Measurements from ENCODE around the gene MYH3.
"Not testable (repeated sequence)": the region's sequence is repeated elsewhere in the genome, so short reads cannot be mapped to it uniquely, and the experiment has no call there.

Gene MYH3

GRCh38 chr17:10657148-10657547, at the start of gene MYH3:
Gene MYH3 (minus strand): TSS chr17:10657309. CDS start chr17:10655064, 2,245 bp downstream.
- no peak for DNase-seq (ENCODE audit: low read depth in 2 of 2)

GRCh38 chr17:10705727-10706126, 48.6 kb upstream of the MYH3 start:
- DNase-seq (ENCODE audit: low read depth in 2 of 2), result no peak

DNA sequence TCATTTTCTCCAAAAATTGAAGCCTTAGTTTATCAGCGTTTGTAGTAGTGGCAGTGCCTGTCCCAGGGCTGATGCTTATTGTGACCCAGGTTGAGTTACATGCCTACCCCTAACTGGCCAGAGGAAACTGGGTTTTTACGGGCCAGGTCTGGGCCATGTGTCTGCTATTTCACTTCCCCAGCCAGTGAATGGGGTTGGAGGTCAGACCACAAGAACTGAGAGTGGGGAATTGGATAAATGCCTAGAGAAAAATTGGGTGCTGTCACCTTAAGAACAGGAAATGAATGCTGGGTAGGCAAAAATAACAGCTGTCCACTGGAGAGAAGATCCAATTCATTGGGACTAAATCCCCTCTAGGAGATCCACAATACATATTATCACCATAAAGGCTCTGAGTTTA, 45.5 kb upstream of the MYH3 start:
- DNase-seq (ENCODE audit: low read depth in 2 of 2), result no peak

GRCh38 chr17:10699856-10700255, 42.7 kb upstream of the MYH3 start:
- no peak for DNase-seq (ENCODE audit: low read depth in 2 of 2)

DNA sequence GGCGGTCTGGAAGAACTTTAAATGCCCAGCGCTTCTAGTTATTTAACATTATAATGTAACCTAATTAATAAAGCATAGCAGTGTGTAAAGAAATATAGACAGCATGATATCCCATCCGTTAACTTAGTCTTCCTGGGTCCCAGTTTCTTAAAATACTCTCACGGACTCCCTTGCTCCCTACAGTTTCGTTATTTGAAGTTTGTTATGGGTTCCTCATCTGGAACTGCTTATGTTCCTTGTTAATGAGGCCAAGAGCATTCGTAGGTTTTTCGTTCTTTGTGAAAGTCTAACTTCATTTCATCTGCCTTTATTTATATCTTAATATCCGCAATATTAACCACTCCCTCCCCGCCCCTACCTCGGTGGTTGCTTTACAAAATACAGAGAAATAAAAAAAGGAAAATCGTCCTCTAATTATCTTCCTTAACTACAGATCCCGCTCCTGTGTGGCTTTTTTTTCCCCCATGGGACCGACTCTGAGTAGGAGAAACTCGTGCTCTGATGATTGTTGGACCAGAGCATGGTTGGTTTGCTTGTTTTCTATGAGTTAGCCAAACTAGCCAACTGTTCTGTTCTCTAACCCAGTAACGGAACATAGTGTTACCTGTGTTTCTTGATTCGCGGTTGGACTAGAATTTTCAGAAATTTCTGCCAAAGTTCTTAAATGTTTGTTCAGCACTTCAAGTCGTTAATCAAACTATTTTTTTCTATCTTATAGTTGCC, 41.1 kb upstream of the MYH3 start:
- DNase-seq (ENCODE audit: low read depth in 2 of 2), result no peak

DNA sequence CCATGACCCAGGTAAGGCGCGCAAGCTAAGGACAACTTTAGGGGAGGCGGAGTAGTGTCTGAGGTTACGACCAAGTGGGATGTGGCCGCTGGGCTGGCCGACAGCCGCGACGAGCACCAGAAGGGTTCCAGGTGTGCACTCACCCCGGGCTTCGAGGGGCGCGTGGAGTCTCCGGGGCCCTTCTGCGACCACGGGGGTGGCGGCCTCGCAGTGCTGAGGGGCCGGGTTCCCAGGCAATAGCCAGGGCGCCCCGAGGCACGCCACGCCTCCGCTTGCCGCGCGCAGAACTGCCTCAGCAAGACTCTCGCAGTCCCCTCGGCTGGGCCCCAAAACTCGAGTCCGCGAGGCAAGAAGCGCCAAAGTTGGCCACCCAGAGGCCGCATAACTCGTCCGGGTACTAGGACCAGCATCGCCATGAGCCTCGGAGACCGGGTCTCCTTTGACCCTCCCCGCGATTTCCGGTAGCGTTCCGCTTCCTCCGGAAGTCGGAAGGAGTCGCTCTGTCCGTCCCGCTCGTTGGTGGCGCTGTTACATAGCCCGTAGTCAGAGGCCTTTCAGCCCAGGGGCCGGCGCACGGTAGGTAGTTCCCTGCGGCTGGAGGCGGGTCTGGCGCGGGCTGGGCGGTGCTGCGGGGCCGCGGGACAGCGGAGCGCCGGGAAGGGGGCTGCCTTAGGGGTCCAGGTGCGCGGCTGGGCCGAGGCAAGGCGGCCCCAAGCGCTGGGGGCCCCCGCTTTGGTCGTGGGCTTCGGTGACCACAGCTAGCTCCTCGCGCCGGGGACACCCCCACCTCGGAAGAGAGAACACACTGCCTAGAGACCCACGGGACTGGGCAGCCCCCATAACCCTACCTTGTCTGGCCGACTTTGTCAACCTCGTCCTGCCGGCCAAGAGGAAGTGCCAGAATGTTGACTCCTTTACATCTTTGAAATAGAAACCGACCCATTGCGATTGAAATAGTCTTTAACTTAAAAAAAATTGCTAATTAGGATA, 40.3 kb upstream of the MYH3 start, which contains the start of the genes ADPRM and SCO1:
ADPRM (plus strand) TSS at position 503 of the 990 bp plus-strand sequence. CDS start 7,333 bp downstream, outside the sequence.
SCO1 (minus strand) TSS at position 442 of the 990 bp plus-strand sequence; CDS start at position 416, 26 bp downstream.
- peak; percentile 78 to 84 for DNase-seq (ENCODE audit: low read depth in 2 of 2)

DNA sequence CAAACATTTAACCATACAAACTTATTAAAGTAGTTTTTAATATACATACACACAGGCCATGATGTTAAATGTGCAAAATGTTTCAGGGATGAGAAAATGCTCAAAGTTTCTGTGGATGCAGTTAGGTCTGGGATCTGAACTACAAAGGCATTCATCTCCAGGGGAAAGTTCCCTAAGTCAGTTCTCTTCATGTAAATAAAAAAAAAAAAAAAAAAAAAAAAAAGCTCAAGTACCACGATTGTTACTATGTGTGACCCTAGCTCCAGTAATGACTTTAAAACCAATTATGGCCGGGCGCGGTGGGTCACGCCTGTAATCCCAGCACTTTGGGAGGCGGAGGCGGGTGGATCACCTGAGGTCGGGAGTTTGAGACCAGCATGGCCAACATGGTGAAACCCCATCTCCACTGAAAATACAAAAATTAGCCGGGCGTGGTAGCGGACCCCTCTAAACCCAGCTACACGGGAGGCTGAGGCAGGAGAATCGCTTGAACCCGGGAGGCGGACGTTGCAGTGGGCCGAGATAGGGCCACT, 38.8 kb upstream of the MYH3 start:
- not testable (repeated sequence) for DNase-seq (ENCODE audit: low read depth in 2 of 2)

DNA sequence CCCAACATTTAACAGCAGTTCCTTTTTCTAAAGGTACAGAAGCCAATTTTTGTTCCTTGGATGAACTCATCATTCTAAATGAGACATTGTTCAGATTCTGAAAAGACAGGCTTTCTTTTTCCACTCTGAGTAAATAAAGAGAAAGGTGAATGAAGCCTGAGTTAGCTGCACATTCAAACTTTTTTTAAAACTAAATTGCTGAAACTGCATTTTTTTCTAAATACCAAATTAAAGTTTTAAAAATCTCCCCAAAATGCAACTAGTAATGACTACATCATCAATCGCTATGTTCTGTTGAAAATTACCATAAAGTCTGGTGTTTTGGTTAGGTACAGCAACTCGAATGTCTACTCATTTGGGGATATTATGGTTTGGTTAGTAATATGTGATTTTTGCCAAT, 30.4 kb upstream of the MYH3 start:
- DNase-seq (ENCODE audit: low read depth in 2 of 2), result no peak

DNA sequence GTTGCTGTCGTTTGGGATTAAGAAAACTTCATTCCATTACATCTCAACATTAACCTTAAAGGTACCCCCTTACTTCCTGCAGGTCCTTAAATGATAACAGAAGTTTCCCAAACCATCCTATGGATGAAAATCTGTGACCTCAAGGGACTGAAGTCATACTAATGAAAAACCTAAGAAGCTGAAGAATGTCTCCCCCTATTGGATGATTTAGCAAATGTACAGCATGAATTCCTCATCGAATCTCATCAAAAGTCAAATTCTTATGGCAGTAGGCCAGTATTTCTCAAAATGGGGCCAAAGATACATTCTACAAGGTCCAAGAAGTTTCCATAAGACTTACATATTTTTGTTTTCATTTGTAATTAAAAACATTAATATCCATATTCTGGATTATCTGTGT, 26.7 kb upstream of the MYH3 start:
- no peak for DNase-seq (ENCODE audit: low read depth in 2 of 2)

- DNase-seq (ENCODE audit: low read depth in 2 of 2), result no peak
Observed at GRCh38 chr17:10681866-10682446, 24.8 kb upstream of the MYH3 start.

DNA sequence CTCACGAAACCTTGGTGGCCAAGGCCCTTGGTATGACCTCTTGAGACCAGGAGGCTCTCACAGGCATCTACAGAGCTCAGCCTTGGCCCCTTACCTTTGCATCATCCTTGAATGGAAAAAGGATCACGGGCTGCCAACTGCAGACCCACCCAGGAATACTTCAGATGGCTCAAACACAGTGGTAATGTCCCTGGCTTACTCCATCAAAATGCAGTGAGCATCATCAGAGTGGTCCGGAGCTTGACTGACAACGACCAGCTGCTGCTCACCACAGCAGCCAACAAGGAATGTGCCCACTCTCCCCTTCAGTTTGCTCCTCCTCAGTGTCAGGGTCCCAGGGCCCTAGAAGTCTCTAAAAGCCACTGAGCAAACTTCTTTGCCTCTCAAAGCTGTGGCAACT, 17.6 kb upstream of the MYH3 start:
- no peak for DNase-seq (ENCODE audit: low read depth in 2 of 2)

DNA sequence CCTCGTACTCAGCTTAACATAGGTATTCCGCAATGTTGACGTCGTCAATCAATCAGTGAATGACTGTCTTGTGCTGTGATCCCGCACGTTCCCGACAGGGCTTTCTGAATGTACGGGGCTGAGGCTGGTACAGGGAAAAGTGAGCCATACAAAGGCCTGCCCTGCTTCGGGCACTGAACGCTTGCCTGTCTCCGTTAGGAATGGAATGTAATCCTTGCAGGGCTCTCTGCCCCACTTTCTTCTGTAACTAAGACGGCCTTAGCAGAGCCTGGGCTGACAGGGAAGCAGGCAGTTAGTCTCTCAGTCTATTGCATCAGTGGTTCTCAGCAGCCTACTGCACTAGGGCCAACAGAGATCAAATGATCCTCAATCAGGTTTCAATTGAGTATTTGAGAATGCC, 16.2 kb upstream of the MYH3 start:
- no peak for DNase-seq (ENCODE audit: low read depth in 2 of 2)

- DNase-seq (ENCODE audit: low read depth in 2 of 2), result no peak
Observed at GRCh38 chr17:10668775-10669174, 11.7 kb upstream of the MYH3 start.

DNA sequence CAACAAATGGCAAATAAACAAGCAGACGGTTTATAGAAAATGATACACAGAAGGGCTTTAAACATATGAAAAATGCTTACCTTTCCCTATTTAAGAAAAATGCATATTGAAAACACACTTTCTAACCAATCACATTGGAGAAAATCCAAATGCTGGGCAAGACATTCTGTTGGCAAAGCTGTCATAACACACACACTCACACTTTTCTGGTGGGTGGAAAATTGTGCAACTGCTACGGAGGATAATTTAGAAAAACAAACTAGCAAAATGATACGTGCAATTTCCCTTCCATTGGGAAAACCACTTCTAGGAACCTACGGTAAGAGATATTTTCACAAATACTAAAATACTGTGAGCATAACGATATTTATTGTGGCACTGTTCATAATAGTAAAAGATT, 9.8 kb upstream of the MYH3 start:
- DNase-seq (ENCODE audit: low read depth in 2 of 2), result no peak

- DNase-seq (ENCODE audit: low read depth in 2 of 2), result no peak
Observed at GRCh38 chr17:10664571-10664970, 7.5 kb upstream of the MYH3 start.

- no peak for DNase-seq (ENCODE audit: low read depth in 2 of 2)
Observed at GRCh38 chr17:10663231-10663630, 6.1 kb upstream of the MYH3 start.

GRCh38 chr17:10661437-10661836, 4.3 kb upstream of the MYH3 start:
- no peak for DNase-seq (ENCODE audit: low read depth in 2 of 2)

- no peak for DNase-seq (ENCODE audit: low read depth in 2 of 2)
Observed at GRCh38 chr17:10657879-10658278, 770 bp upstream of the MYH3 start.

DNA sequence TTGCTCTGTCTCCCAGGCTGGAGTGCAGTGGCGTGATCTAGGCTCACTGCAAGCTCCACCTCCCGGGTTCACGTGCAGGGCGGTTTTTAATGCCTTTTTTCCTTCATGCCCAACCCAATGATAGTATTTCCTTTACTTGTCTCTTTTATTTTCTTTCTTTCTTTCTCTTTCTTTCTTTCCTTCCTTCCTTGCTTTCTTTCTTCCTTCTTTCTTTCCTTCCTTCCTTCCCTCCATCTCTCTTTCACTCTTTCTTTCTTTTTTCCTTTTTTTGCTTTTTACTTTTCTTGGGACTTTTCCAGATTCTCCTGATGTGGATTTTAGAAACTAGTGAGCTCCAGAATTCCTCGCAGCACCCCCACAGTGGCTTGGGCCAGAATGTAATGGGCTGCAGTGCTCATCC, 3.1 kb downstream of the MYH3 start:
- DNase-seq (ENCODE audit: low read depth in 2 of 2), result no peak

DNA sequence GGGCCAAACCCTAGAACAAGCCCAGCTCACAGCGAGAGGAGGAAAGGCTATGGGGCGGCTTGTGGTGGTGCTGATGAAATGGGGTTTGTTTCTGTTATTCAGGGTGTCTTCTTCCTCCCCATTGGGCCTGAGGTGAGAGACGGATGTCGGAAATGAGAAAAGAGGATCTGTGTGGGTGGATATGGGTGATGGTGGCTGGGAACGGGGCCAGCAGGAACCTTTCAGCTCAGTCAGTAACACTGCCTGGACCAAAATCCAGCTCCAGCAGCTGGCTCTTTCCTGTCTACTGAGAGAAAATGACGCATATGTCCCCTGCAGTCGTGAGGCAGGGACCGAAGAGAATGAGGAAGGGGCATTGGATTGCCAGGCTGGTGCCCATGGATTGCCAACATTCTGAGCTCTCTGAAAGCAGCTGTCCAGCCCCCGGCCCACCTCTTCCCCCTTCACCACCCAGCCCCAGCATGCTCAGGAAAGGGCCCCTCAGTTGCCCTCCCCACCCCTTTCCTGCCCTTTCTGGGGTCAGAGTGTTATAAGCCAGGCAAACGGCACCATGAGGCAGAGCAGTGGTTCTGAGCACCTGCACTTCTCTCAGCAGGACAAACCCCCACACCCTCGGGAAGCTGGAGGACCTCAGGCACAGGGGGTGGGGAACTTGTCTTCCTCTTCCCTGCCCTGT, 4.0 kb downstream of the MYH3 start:
- DNase-seq (ENCODE audit: low read depth in 2 of 2), result no peak

DNA sequence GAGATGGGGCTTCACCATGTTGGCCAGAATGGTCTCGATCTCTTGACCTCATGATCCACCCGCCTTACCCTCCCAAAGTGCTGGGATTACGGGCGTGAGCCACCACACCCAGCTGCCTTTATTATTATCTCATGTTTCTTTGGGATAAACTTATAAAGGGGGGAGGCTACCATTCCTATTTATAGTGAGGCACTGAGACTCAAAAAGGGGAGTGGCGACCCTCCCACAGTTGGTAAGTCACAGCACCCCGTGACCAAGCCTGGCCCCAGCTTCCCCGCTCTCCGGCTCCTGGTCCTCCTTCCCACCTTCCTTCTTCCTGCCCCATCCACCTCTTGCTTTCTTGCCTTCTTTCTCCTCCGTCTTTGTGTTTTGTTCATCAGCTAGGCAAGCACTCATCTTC, 5.2 kb downstream of the MYH3 start:
- no peak for DNase-seq (ENCODE audit: low read depth in 2 of 2)

Data from stimulated activated CD8-positive, alpha-beta memory T cell treated with anti-CD3 and anti-CD28 coated beads, Interleukin-15, amount 100 ng/mL, for 4 hours (primary cell).